GM18951 (cell line): ENCODE data around the gene KLF14.

Experiments
- POLR2A ChIP-seq: IDR thresholded peaks from 4 replicates; pipeline ENCODE4 v1.6.1; 2011; ENCODE audit warnings: mild to moderate bottlenecking; ENCODE audit not compliant: insufficient read length, insufficient read depth; ENCODE audit errors: extremely low read depth
- in situ Hi-C: fragments of 300-500 bp; cut with MboI; formaldehyde crosslinking; loops from one replicate; pipeline ENCODE4 v1.12.0; 2022; ENCODE audit warnings: low sequenced_read_pairs, mixed read lengths, inconsistent platforms; ENCODE audit not compliant: unreplicated experiment

The KLF14 gene

DNA sequence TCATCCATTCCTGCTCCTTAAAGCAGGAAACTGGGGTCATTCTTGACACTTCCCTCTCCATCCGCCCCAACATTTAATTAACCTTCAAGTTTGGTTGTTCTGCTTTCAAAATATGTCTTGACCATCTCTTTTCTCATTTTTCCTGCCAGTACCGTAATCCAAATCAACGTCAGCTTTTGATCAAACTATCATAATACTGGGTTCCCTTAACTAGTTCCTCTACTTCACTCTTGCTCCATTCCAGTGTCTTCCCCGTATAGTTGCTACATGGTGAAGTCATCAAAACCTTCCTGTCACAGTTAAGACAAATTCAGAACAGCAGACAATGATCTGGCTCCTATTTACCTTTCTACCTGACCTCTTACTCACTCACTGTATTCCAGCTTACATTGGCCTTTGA, 6.6 kb upstream of the KLF14 start:
- no peak for TF ChIP-seq POLR2A
- in situ Hi-C loops = no loop called here

DNA sequence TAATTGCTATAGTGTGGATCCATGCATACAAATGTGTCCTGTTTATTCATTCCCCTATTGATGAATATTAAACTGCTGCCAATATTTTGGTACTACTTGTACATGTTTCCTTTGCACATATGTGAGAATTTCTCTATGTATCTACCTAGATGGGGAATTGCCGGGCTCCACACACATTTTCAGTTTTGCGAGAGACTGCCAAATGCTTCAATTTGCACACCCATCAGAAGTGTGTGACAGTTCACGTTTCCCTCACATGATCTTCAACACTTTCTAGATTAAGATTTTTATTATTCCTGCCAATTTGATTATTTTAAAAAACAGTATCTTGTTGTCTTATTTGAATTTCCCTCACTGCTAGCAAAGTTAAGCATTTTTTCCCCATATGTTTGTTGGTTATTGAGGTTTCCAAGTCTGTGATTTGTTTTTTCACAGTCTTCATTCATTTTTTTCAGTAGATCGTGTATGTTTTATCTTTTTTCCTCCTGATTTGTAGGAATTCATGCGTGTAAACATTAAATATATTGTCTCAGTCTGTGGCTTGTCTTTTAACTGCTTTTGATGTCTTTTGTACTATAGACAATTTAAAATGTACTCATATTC, 2.4 kb upstream of the KLF14 start:
- in situ Hi-C loops = no loop called here
- no peak for TF ChIP-seq POLR2A

DNA sequence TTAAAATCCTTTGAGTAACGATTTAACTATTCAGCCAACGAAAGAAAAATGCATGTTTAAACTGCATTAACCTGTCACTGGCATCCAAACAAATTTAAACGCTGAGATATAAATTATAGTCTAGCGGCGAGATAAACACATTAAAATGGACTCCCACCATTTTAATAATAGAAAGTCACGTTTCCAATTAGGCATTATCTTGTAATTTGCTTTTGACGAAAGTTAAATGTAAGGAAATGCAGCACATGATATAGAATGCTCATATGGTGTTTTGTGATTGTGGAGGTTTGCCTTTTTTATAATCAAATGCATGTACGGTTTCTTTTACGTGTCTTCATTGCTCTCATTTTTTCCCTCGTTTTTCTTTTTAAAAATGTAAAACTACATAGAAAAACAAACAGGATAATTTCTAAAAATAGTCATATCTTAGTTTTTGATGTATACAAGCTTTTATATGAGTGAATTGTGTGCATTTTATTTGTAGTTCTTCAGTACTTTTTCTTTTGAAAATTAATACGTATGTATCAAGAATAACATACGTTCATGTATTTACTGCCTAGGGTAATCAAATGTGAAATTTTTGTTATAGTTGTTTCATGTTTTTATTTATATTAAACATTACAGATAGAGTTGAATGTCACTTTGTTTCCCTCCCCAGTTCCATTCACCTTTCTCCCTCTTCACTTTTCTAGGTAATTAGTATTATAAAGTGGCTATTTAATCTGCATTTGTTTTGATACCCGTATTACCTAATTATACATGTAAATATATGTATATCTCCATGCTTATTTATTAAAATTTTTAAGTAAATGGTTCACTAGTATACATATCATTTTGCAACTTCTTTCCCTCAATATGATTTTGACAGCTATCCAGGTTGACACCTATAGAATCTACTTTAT, 1.1 kb upstream of the KLF14 start:
- no peak for TF ChIP-seq POLR2A
- in situ Hi-C loops = no loop called here

DNA sequence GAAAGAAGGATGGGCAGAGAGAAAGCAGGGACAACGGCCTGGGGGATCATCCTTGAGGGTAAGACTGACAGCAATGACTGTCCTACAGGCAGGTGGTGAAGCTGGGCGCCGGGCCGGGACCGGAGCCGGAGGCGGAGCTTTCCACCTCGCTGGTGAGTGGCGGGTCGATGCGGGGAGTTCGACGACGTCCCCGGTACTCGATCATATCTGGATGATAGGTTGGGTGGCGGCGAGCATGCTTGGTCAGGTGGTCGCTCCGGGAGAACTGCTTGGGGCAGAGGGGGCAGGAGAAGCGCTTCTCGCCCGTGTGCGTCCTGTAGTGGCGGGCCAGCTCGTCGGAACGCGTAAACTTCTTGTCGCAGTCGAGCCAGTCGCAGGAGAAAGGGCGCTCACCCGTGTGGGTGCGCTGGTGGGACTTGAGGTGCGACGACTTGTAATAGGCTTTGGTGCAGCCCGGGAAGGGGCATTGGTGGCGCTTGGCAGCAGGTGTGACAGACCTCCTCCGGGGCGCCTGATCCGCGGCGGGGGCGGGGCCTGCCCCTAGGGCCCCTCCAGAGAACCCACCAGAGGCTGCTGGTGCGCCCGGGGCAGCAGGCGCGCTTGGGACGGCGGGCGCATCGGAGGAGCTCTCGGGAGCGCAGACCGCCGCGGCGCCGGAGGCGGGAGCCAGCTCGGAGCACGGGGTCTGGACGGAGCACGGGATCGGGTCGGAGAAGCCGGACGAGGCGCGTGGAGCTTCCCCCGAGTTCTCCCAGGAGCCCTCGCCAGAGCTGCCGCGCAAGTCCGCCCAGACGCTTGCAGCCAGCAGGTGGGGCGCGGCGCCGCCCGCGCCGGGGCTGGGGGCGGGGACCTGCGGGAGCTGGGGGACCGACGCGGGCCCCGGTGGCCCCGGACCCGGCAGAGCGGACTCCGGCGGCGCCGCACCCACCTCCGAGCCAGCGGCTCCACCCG, 752 bp downstream of the KLF14 start:
- in situ Hi-C loops = no loop called here
- no peak for TF ChIP-seq POLR2A

DNA sequence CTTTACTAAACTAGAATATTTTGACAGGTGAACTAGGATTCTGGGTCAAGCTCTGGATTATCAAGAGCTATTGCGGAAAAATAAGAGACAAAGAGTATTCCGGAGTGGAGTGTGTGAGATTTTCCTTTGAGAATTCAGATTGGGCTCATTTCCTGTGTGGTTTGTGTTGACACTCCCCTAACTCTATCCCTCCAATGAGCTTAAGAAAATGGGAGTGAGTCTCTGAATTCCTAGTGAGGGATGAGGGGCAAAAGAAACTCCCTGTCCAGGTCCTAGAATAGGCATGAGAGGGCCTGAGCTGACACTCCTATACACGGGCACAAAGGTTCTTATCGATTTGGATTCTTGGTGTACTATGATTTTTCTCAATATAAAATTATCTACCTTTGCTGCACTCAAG, 10.2 kb downstream of the KLF14 start:
- no peak for TF ChIP-seq POLR2A
- in situ Hi-C loops = no loop called here

DNA sequence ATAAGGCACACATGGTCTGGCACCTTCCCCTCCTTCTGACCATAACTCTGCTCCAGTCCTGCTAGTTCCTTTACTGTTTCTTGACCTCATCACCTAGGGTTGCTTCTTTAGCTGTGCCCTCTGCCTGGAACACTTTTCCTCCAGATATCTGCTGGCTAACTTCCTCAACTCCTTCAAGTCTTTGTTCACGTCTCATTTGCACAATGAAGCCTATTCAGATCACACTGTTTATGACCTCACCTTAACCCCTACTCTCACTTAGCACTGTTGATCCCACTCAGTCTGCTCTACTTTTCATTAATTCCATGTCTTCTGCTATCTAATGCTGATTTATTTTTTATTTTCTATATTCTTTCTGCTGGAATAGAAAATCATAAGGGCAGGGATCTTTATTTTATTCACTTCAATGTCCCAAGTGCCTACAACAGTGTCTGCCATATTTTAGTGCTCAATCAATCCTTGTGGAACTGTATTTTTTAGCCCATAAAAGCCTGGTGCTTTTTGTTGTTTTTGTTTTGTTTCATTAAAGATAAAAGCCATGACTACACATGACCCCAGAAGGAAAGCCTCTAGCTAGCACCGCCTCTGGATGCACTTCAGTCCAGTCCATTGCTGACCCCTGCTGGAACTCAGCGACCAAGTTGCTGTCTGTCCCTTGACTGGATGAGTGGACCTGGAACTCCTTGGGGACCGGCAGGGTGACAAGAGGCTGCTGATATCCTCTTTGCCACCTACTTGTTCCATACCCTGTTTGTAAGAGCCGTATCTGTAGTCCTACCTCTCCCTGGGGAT, 12.3 kb downstream of the KLF14 start:
- TF ChIP-seq POLR2A = no peak
- in situ Hi-C loops = no loop called here

DNA sequence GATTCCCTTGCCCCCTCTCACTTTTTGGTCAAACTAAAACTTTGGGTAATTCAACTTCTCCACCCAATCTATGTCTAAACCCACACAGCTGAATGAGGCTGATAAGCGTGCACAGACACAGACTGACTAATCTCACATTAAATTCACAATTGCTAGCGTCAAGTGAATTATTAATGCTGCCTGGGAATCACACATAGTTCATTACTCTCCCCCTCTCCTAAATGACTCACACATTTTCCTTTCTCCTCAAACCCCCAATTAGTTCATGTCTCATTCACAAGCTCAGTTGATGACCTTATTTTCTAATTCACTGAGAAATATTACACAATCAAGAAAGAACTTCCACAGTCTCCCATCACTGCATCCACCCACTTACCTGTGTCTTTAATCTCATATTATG, 14.5 kb downstream of the KLF14 start:
- no peak for TF ChIP-seq POLR2A
- in situ Hi-C loops = no loop called here

DNA sequence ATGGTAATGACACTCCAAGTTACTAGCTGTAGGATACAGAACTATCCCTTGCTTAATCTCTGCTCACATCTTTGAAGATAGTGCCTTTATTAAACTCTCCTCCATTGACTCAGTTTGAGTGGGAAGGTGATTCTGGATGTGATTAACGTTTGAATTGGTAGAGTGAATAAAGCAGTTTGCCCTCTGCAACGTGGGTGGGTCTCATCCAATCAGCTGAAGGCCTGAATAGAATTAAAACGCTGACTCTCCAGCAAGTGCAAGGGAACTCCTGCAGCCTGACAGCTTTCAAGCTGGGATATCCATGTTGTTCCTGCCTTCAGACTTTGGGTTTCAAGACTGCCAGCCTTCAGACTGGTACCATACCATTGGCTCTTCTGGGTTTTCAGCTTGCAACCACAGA, 21.6 kb downstream of the KLF14 start:
- in situ Hi-C loops = no loop called here
- no peak for TF ChIP-seq POLR2A

DNA sequence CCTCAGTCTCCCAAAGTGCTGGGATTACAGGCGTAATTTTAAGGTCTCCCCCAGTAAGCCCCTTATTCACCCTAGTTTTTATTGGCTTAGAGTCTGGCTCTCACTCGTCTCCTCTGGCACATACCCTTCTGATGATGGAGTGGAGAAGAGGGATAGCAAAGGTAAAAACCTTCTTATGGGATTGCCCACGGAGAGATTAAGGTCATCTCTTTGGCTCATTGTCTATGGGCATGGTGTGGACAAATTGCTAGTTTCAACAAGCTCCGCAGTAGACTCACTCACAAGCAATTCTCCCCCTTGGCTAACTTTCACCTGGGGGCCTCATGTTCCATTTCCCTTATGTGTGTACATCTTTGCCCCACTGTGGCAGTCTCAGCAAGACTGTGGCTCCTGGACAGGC, 25.2 kb downstream of the KLF14 start:
- TF ChIP-seq POLR2A = no peak
- in situ Hi-C loops = no loop called here

DNA sequence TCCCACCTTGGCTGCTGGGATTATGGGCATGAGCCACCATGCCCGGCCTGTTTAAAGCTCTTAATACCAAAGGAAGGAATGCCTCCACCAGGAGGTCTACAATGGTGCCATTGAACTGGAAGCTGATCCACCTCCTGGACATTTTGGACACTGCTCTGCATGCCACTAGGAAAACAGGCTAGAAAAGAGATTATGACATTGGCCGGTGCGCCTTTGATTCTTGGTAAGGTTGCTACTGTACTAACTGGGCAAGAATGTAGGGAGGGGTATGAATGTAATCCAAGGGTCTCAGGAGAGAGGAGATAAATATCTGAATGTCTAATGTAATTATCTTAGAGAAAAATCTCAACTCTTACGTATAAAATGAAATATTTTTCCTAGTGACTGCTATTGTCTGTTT, 26.0 kb downstream of the KLF14 start:
- in situ Hi-C loops = no loop called here
- TF ChIP-seq POLR2A = no peak

DNA sequence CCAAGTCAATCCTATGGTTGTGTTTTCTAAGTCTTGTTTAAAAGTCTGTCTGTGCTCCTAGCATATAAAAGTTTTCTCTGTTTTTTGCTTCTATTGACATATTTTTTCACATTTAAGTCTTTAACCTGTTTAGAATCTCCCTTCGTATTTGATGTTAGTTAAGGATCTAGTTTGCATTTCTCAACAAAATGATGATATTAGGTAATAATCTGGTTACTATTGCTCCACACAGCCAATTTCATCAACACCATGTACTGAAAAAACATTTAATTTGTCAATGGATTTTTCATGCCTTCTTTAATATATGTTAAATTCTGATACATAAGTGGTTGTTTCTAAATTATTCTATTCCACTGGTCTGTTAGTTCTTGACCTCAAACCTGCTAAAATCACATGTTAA, 30.2 kb downstream of the KLF14 start:
- in situ Hi-C loops = no loop called here

DNA sequence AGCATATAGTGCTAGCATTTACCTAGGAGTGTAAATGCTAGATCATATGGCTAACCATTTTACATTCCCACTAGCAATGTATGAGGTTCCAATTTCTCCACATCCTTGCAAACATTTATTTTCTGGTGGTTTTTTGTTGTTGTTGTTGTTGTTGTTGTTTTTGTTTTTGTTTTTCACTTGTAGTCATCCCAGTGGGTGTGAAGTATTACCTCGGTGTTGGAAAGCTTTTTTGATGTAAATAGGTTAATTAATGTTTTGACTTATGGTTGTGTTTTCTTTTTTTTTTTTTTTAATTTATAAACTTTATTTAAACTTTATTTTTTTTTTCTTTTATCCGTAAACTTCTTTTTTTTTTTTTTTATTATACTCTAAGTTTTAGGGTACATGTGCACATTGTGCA, 32.4 kb downstream of the KLF14 start:
- TF ChIP-seq POLR2A = no peak
- in situ Hi-C loops = no loop called here

More for the DNA sequence above, 30.2 kb downstream of the KLF14 start:
- no peak for TF ChIP-seq POLR2A
